Neural progenitor cell (in vitro differentiated cells): ENCODE measurements around the gene KRT15. TPM values are rescaled to one million over a fixed set of nuclear protein-coding genes. Genes with fewer than 3 reads are reported as not detected.

Experiments used
- DNase-seq: peaks from one replicate; pipeline ENCODE4 v3.0.0-alpha.2; 2016; ENCODE audit warnings: low spot score
- H2AFZ ChIP-seq: fragments of 200-600 bp; sonication (generic); replicated peaks from 2 replicates; pipeline ENCODE4 v1.6.1; 2016; ENCODE audit warnings: antibody characterized with exemption
- H3F3A ChIP-seq: fragments of 200-600 bp; sonication (generic); 2 replicates; pipeline ENCODE4 v1.6.1; 2016; ENCODE audit warnings: antibody characterized with exemption, low read depth
- H3K27ac ChIP-seq: fragments of 200-600 bp; sonication (generic); 2 replicates; pipeline ENCODE4 v1.5.1; 2016; ENCODE audit warnings: mild to moderate bottlenecking
- H3K27me3 ChIP-seq: fragments of 200-600 bp; sonication (generic); 2 replicates; pipeline ENCODE4 v1.6.1; 2016; ENCODE audit warnings: mild to moderate bottlenecking, moderate library complexity
- H3K36me3 ChIP-seq: fragments of 200-600 bp; sonication (generic); 2 replicates; pipeline ENCODE4 v1.5.1; 2016
- H3K4me1 ChIP-seq: fragments of 200-600 bp; sonication (generic); 2 replicates; pipeline ENCODE4 v1.6.1; 2016; ENCODE audit warnings: mixed run types
- H3K4me2 ChIP-seq: fragments of 200-600 bp; sonication (generic); 2 replicates; pipeline ENCODE4 v1.6.1; 2016
- H3K4me3 ChIP-seq: fragments of 200-600 bp; sonication (generic); 2 replicates; pipeline ENCODE4 v1.5.1; 2016
- H3K79me2 ChIP-seq: fragments of 200-600 bp; sonication (generic); 2 replicates; pipeline ENCODE4 v1.6.1; 2016; ENCODE audit warnings: low read depth
- H3K9ac ChIP-seq: fragments of 200-600 bp; sonication (generic); 2 replicates; pipeline ENCODE4 v1.6.1; 2016
- H3K9me3 ChIP-seq: fragments of 200-600 bp; sonication (generic); 2 replicates; pipeline ENCODE4 v1.5.1; 2016; ENCODE audit warnings: low read depth
- H4K20me1 ChIP-seq: fragments of 200-600 bp; sonication (generic); 2 replicates; pipeline ENCODE4 v1.6.1; 2016; ENCODE audit warnings: low read depth
- H3K27ac Mint-ChIP-seq: 3 replicates; pipeline ENCODE4 v1.8.0; 2021; ENCODE audit warnings: mixed read lengths
- H3K27me3 Mint-ChIP-seq: 2 replicates; pipeline ENCODE4 v1.8.0; 2022; ENCODE audit warnings: low read depth, mild to moderate bottlenecking, inconsistent platforms, moderate library complexity, mixed read lengths; ENCODE audit not compliant: insufficient read depth
- H3K36me3 Mint-ChIP-seq: 3 replicates; pipeline ENCODE4 v1.8.0; 2021; ENCODE audit warnings: mixed read lengths
- H3K4me1 Mint-ChIP-seq: 3 replicates; pipeline ENCODE4 v1.8.0; 2021; ENCODE audit warnings: mixed read lengths
- H3K4me3 Mint-ChIP-seq: 3 replicates; pipeline ENCODE4 v1.8.0; 2021; ENCODE audit warnings: mild to moderate bottlenecking, moderate library complexity, mixed read lengths
- H3K9me3 Mint-ChIP-seq: 3 replicates; pipeline ENCODE4 v1.8.0; 2020; ENCODE audit warnings: mixed read lengths
- EZH2 ChIP-seq: fragments of 200-600 bp; sonication (generic); IDR thresholded peaks from 2 replicates; pipeline ENCODE4 v1.6.1; 2017; ENCODE audit warnings: antibody characterized with exemption, mild to moderate bottlenecking, moderate library complexity
- EZH2phosphoT487 ChIP-seq: fragments of 200-600 bp; sonication (generic); IDR thresholded peaks from 2 replicates; pipeline ENCODE4 v1.6.1; 2017; ENCODE audit warnings: antibody characterized with exemption
- total RNA-seq: library from RNA; depleted of rRNA; stranded (reverse); fragments of >200 nt; gene quantifications from 2 replicates; pipeline ENCODE4 v1.2.3, GENCODE V29; 2015; ENCODE audit warnings: low replicate concordance
- TF ChIP-seq, protein P1 (sequence below): fragments of 200-600 bp; sonication (generic); IDR thresholded peaks from 2 replicates; pipeline ENCODE4 v1.5.1; 2017; ENCODE audit warnings: antibody characterized with exemption, mild to moderate bottlenecking

Gene KRT15
- total RNA-seq, 1 donor from 2014 or later, result not detected

- Histone ChIP-seq H3K9me3 (no peaks in the 10 kb centered on the region), H2AFZ (no peak overlapping the region), H3K79me2 (peaks cover 28% of the 10 kb centered on the region), H3K4me1 (peaks cover 15% of the 10 kb centered on the region), H3K27ac (no peak overlapping the region), H3K4me2 (no peak overlapping the region), H3K36me3 (no peaks in the 10 kb centered on the region), H3K27me3 (no peaks in the 10 kb centered on the region), H3K9ac (no peak overlapping the region), H3K4me3 (no peak overlapping the region), H3F3A (peaks cover 17% of the 10 kb centered on the region), H4K20me1 (peaks cover 23% of the 10 kb centered on the region)
- Mint-ChIP-seq H3K27me3 (peaks cover 50% of the 10 kb centered on the region), H3K4me3 (no peak overlapping the region), H3K4me1 (peaks cover 13% of the 10 kb centered on the region), H3K27ac (no peak overlapping the region), H3K9me3 (peaks cover 2% of the 10 kb centered on the region), H3K36me3 (no peaks in the 10 kb centered on the region)
- DNase-seq, result no peak
- TF ChIP-seq, protein P1, sequence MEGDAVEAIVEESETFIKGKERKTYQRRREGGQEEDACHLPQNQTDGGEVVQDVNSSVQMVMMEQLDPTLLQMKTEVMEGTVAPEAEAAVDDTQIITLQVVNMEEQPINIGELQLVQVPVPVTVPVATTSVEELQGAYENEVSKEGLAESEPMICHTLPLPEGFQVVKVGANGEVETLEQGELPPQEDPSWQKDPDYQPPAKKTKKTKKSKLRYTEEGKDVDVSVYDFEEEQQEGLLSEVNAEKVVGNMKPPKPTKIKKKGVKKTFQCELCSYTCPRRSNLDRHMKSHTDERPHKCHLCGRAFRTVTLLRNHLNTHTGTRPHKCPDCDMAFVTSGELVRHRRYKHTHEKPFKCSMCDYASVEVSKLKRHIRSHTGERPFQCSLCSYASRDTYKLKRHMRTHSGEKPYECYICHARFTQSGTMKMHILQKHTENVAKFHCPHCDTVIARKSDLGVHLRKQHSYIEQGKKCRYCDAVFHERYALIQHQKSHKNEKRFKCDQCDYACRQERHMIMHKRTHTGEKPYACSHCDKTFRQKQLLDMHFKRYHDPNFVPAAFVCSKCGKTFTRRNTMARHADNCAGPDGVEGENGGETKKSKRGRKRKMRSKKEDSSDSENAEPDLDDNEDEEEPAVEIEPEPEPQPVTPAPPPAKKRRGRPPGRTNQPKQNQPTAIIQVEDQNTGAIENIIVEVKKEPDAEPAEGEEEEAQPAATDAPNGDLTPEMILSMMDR, result no peak
- TF ChIP-seq EZH2phosphoT487 (no peak), EZH2 (no peak)
Measured at GRCh38 chr17:41530062-41531048, 11.7 kb upstream of the KRT15 start.

DNA sequence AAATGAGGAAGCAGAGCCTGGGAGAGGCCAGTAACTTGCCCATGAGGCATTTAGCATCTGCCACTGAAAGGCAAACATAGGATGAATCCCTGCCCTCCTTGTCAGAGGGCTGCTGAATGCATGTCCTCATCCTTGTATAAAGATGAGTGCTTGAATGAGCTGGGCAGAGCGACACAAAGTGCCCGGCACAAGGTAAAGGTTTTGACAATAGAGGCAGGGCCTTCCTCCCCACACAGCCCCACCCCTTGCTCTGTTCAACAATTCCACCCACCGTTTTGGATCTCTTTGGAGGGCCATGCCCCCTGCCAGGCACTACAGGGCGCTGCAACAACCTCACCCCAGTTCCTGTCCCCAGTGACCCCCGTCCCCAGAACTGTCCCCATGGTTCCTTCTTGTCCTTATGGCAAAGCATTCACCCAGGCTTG is 10.8 kb upstream of the KRT15 start:
- no peak for DNase-seq
- no peaks in the 10 kb centered on the region for H3K36me3 ChIP-seq
- H3K79me2 ChIP-seq, result peaks cover 29% of the 10 kb centered on the region
- peak overlapping the region; percentile 87 for H3K4me2 ChIP-seq
- H2AFZ ChIP-seq, result no peak overlapping the region
- no peak overlapping the region for H3K4me3 ChIP-seq
- peak overlapping the region; percentile 38 for H3K27ac ChIP-seq
- H3K27me3 ChIP-seq, result no peaks in the 10 kb centered on the region
- TF ChIP-seq EZH2phosphoT487 (no peak), EZH2 (no peak)
- TF ChIP-seq, protein P1, result no peak
- Mint-ChIP-seq H3K4me3 (peak overlapping the region; percentile 82), H3K4me1 (peaks cover 13% of the 10 kb centered on the region), H3K27ac (peak overlapping the region; percentile 46), H3K27me3 (peaks cover 53% of the 10 kb centered on the region), H3K9me3 (peaks cover 2% of the 10 kb centered on the region), H3K36me3 (no peaks in the 10 kb centered on the region)
- H4K20me1 ChIP-seq, result peaks cover 30% of the 10 kb centered on the region
- H3K9me3 ChIP-seq, result no peaks in the 10 kb centered on the region
- H3F3A ChIP-seq, result peaks cover 17% of the 10 kb centered on the region
- H3K9ac ChIP-seq, result no peak overlapping the region
- H3K4me1 ChIP-seq, result peaks cover 15% of the 10 kb centered on the region

- Histone ChIP-seq H3K9ac (no peak overlapping the region), H3K9me3 (no peaks in the 10 kb centered on the region), H3K27ac (peak overlapping the region; percentile 38), H3K79me2 (peaks cover 29% of the 10 kb centered on the region), H3K36me3 (no peaks in the 10 kb centered on the region), H3F3A (peaks cover 21% of the 10 kb centered on the region), H3K27me3 (no peaks in the 10 kb centered on the region), H3K4me3 (no peak overlapping the region), H3K4me1 (peaks cover 15% of the 10 kb centered on the region), H2AFZ (no peak overlapping the region), H4K20me1 (peaks cover 32% of the 10 kb centered on the region), H3K4me2 (peak overlapping the region; percentile 87)
- Mint-ChIP-seq H3K27ac (peak overlapping the region; percentile 60), H3K4me3 (peak overlapping the region; percentile 82), H3K9me3 (peaks cover 2% of the 10 kb centered on the region), H3K4me1 (peaks cover 13% of the 10 kb centered on the region), H3K36me3 (no peaks in the 10 kb centered on the region), H3K27me3 (peaks cover 53% of the 10 kb centered on the region)
- peak; percentile 68 for DNase-seq
- TF ChIP-seq EZH2phosphoT487, result no peak
- TF ChIP-seq, protein P1, result no peak
- no peak for TF ChIP-seq EZH2
Measured at GRCh38 chr17:41528959-41529353, 10.3 kb upstream of the KRT15 start.
